HK-2 (cell line): ENCODE data around the gene CFAP73.
A peak's percentile ranks its signal among the peaks of the same experiment; 100 is the strongest.
"Not testable (repeated sequence)": the region's sequence is repeated elsewhere in the genome, so short reads cannot be mapped to it uniquely, and the experiment has no call there.

ENCODE experiments used
- DNase-seq: peaks from one replicate; pipeline ENCODE4 v3.0.0-alpha.2; 2018; ENCODE audit not compliant: unreplicated experiment

CFAP73 gene

GRCh38 chr12:113149361-113150150 is at the start of gene CFAP73:
TSS of gene CFAP73 (plus strand) at chr12:113149724. CDS start at chr12:113149858, 134 bp downstream.
- peak; percentile 80 for DNase-seq

DNA sequence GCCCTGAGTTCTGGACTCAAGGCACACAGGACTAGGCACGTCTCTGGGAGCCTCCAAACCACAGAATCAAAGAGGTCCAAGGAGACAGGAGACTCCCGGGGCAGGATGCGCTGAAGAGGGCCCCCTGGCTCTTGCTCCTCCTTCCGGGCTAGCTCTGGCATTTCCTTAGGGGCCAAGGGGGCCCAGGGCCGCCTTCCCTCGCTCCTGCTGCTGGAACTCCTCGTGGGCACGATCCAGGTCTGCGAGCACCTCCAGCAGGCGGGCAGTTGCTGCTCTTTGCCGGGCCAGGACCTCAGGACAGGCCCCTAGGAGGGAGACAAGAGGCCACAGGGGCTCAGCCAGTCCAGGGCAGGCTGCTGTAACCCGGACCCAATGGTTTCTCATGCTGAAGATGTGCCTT is 49.8 kb upstream of the CFAP73 start:
- DNase-seq = no peak

- DNase-seq = no peak
Measured at GRCh38 chr12:113101751-113102150, 47.8 kb upstream of the CFAP73 start.

GRCh38 chr12:113102811-113103210 is 46.7 kb upstream of the CFAP73 start:
- no peak for DNase-seq

GRCh38 chr12:113103756-113104450 is 45.6 kb upstream of the CFAP73 start:
- no peak for DNase-seq

DNA sequence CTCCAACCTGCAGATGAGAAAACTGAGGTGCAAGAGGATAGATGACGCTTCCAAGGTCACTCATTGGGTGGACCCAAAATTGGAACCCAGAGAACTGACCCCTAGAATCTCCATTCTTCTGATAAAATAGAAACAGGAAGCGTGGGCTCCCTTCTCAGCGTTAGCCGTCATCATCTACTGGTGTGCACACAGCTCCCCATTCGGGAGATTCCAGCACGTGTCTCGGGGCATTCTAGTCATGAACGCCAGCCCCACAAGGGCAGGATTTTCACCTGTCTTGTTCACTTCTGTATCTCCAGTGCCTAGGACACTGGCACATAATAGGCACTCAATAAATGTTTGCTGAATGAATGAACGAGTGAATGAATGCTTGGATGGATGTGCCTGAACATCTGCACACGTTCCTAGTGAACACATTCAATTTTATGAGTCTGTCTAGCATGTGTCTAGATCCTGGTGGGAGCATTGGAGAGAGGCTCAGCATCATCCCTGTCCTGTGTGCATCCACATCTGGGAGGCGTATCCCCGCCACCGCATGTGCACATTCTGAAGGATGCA is 44.5 kb upstream of the CFAP73 start:
- DNase-seq = no peak

DNA sequence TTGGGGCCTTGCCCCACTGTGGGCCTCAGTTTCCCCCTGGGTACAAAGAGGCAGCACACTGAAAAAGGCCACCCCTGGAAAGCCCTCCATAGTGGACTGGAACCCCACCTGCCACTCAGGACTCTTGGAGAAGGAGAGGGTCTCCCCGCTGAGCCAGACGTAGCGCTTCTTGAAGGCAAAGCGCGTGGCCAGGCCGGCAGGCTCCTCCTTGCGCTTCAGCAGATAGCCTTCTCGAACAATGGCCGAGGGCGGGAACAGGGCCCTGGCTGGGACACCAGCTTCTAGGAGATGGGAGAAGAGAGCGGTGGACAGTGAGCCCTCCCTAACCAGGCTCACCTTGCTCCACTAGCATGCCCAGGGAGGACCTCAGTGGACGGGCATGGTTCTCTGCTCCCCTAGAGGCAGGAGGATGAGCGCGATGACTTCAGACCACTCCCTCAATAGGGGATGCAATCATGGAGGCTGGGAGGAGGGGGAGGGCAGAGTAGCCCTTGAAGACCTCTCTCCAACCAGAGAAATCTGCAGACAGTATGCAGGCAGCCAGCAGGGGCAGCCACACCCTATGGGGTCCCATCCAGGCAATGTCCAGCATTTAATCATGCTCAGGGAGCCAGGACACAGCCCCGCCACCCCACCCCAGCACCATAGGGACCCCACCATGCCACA is 43.8 kb upstream of the CFAP73 start:
- no peak for DNase-seq

DNA sequence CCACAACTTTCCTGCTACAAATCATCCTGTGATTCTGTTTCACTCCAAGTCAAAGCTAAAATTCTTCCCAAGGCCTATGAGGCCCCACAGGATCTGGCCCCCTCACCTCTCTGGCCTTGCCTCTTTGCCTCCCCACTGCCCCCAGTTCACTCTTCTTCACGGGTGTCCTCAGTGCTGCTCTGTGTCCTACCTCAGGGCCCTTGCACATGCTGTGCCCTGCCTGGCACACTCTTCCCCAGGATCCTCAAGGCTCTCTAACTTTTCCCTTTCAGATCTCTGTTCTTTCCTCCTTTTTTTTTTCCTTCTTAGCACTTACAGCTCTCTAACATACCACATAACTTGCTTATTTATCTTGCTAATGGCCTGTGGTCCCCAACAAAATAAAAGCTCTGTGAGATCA is 43.2 kb upstream of the CFAP73 start:
- DNase-seq = no peak

- no peak for DNase-seq
Measured at GRCh38 chr12:113108308-113108707, 41.2 kb upstream of the CFAP73 start.

GRCh38 chr12:113109360-113109759 is 40.2 kb upstream of the CFAP73 start:
- no peak for DNase-seq

GRCh38 chr12:113109872-113110599 is 39.5 kb upstream of the CFAP73 start:
- DNase-seq = no peak

GRCh38 chr12:113111247-113111646 is 38.3 kb upstream of the CFAP73 start:
- no peak for DNase-seq

GRCh38 chr12:113112043-113112899 is 37.3 kb upstream of the CFAP73 start:
- DNase-seq = no peak

DNA sequence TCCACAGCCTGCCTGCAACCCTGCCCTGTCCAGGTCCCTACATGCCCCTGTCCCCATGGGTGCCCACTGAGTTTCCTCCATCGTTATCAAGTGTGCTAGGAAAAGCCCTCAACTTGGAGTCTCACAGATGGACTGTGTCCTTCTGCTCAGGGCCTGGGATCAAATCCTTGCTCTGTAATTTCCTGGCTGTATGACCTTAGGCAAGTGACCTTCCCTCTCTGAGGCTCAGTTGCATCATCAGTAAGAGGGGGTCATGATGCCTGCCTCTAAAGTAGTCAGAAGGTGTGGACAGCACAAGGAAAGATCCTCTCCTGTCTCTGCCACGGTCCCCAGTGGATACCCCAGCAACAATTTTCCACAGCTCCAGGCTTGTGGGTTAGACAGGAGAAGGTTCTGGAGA is 36.1 kb upstream of the CFAP73 start:
- no peak for DNase-seq

GRCh38 chr12:113114447-113115178 is 34.9 kb upstream of the CFAP73 start:
- DNase-seq = no peak

- no peak for DNase-seq
Measured at GRCh38 chr12:113115455-113116126, 33.9 kb upstream of the CFAP73 start.

GRCh38 chr12:113116875-113117274 is 32.6 kb upstream of the CFAP73 start:
- no peak for DNase-seq

GRCh38 chr12:113117684-113118083 is 31.8 kb upstream of the CFAP73 start:
- not testable (repeated sequence) for DNase-seq

DNA sequence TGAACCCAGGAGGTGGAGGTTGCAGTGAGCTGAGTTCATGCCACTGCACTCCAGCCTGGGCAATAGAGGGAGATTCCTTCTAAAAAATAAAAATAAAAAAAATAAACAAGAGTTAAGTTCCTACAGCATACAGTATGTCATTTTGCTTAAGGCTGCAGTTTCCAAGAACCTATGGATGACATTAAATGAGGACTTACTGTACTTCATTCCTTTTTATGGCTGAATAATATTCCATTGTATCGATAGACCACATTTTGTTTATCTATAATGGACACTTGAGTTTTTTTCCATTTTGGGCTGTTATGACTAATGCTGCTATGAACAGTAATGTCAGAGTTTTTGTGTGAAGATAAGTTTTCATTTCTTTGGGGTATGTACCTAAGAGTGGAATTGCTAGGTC is 31.4 kb upstream of the CFAP73 start:
- no peak for DNase-seq
